HCT116 (cell line): ENCODE measurements around the gene SEMA3B. TPM values are rescaled to one million over a fixed set of nuclear protein-coding genes. Genes with fewer than 3 reads are reported as not detected.
A peak's percentile ranks its signal among the peaks of the same experiment; 100 is the strongest.

Source experiments
- ATAC-seq: fragments of 200-7000 bp; cut with Tn5 transposase; 2 replicates; pipeline ENCODE4 v1.9.1; 2020; ENCODE audit warnings: mild to moderate bottlenecking, moderate library complexity
- BruUV-seq: library from RNA; stranded (reverse); fragments of 400-500 nt; replicated peaks from 2 replicates; lab custom pipeline; 2021; lab: Mats Ljungman, UMichigan
- CTCF ChIA-PET: fragments of 300-600 bp; sonication (Branson Sonifier 250); formaldehyde crosslinking; loops from one replicate; lab custom pipeline; 2021; ENCODE audit warnings: antibody characterized with exemption; lab: Charles Lee
- POLR2A ChIA-PET: fragments of 300-600, 350-600 bp; sonication (Branson Sonifier 250); formaldehyde crosslinking; loops from one replicate; lab custom pipeline; 2021; ENCODE audit warnings: antibody characterized with exemption; lab: Charles Lee
- RAD21 ChIA-PET, 2 experiments: fragments of 300-600 bp; sonication (Branson Sonifier 250); formaldehyde crosslinking; loops; one replicate each; lab custom pipeline; 2023; ENCODE audit warnings: low total read pairs in 2 of 2; ENCODE audit not compliant: uncharacterized antibody in 2 of 2, unreplicated experiment in 2 of 2, low non-redundant PET in 1 of 2; lab: Charles Lee
- DNase-seq: peaks from one replicate; pipeline ENCODE4 v3.0.0-alpha.2; 2010; ENCODE audit warnings: low read depth, low spot score
- H2AFZ ChIP-seq: fragments of 200-600 bp; shearing (Covaris generic), sonication (generic); 2 replicates; pipeline ENCODE4 v1.6.1; 2017; ENCODE audit warnings: low read depth, mixed run types, mixed read lengths, antibody characterized with exemption, low read length; ENCODE audit not compliant: poor library complexity, severe bottlenecking
- H3K27ac ChIP-seq: 2 replicates; pipeline ENCODE4 v1.5.1; 2012; ENCODE audit warnings: low read depth, low read length
- H3K27me3 ChIP-seq: fragments of 200-600 bp; sonication (generic); 2 replicates; pipeline ENCODE4 v1.6.1; 2016; ENCODE audit warnings: mixed run types, low read length, mixed read lengths; ENCODE audit not compliant: insufficient read depth
- H3K36me3 ChIP-seq, 2 experiments: fragments of 200-500 bp in 1 of 2; fragments of 200-600 bp in 1 of 2; sonication (Bioruptor generic) in 1 of 2; sonication (generic) in 1 of 2; 2 replicates each; pipeline versions ENCODE4 v1.5.1 to v1.6.1; 2014 to 2016; ENCODE audit warnings: low read length in 2 of 2, inconsistent platforms in 1 of 2, mixed read lengths in 1 of 2, mixed run types in 1 of 2; ENCODE audit not compliant: insufficient read depth in 2 of 2, control insufficient read depth in 1 of 2
- H3K4me1 ChIP-seq, 2 experiments: fragments of 200-600 bp in 1 of 2; sonication (generic) in 1 of 2; 2 replicates each; pipeline versions ENCODE4 v1.5.1 to v1.6.1; 2012 to 2017; ENCODE audit warnings: low read length in 2 of 2, inconsistent platforms in 1 of 2, mild to moderate bottlenecking in 1 of 2, mixed read lengths in 1 of 2, mixed run types in 1 of 2, moderate library complexity in 1 of 2; ENCODE audit not compliant: insufficient read depth in 2 of 2, control insufficient read depth in 1 of 2
- H3K4me2 ChIP-seq: fragments of 200-600 bp; sonication (generic); 2 replicates; pipeline ENCODE4 v1.6.1; 2017; ENCODE audit warnings: mixed run types, low read length, mixed read lengths
- H3K4me3 ChIP-seq, 2 experiments: fragments of 200-600 bp in 1 of 2; sonication (generic) in 1 of 2; replicated peaks in 1 of 2; 2 replicates each; pipeline ENCODE4 v1.5.1; 2011 to 2016; ENCODE audit warnings: low read length in 2 of 2, control low read depth in 1 of 2, low read depth in 1 of 2, mild to moderate bottlenecking in 1 of 2, mixed read lengths in 1 of 2, mixed run types in 1 of 2
- H3K79me2 ChIP-seq: fragments of 200-600 bp; sonication (generic); 2 replicates; pipeline ENCODE4 v1.6.1; 2017; ENCODE audit warnings: mild to moderate bottlenecking, mixed run types, low read length, moderate library complexity, mixed read lengths; ENCODE audit not compliant: insufficient read depth
- H3K9ac ChIP-seq: fragments of 200-600 bp; sonication (generic); 2 replicates; pipeline ENCODE4 v1.6.1; 2016; ENCODE audit warnings: low read length, mixed read lengths
- H3K9me2 ChIP-seq: fragments of 200-600 bp; sonication (generic), shearing (Covaris generic); 2 replicates; pipeline ENCODE4 v1.6.1; 2017; ENCODE audit warnings: mixed run types, mild to moderate bottlenecking, moderate library complexity; ENCODE audit not compliant: insufficient read depth
- H3K9me3 ChIP-seq, 2 experiments: fragments of 200-500 bp in 1 of 2; fragments of 200-600 bp in 1 of 2; sonication (Bioruptor generic) in 1 of 2; sonication (generic) in 1 of 2; 2 replicates each; pipeline ENCODE4 v1.6.1; 2014 to 2017; ENCODE audit warnings: low read length in 2 of 2, mixed read lengths in 2 of 2, inconsistent platforms in 1 of 2, low read depth in 1 of 2, mild to moderate bottlenecking in 1 of 2, mixed run types in 1 of 2, moderate library complexity in 1 of 2; ENCODE audit not compliant: control insufficient read depth in 1 of 2, insufficient read depth in 1 of 2
- H4K20me1 ChIP-seq: fragments of 200-600 bp; sonication (generic), shearing (Covaris generic); 2 replicates; pipeline ENCODE4 v1.6.1; 2017; ENCODE audit warnings: mixed run types, mild to moderate bottlenecking, moderate library complexity; ENCODE audit not compliant: insufficient read depth
- JUND ChIP-seq: IDR thresholded peaks from 2 replicates; pipeline ENCODE4 v1.6.1; 2012
- POLR2A ChIP-seq: IDR thresholded peaks from 2 replicates; pipeline ENCODE4 v1.7.0; 2011; ENCODE audit warnings: borderline replicate concordance; ENCODE audit not compliant: insufficient read depth, insufficient read length; ENCODE audit errors: extremely low read depth
- POLR2AphosphoS5 ChIP-seq: IDR thresholded peaks from 2 replicates; pipeline ENCODE4 v1.6.1; 2011; ENCODE audit warnings: mild to moderate bottlenecking, low read depth, low read length, moderate library complexity
- TCF7L2 ChIP-seq: IDR thresholded peaks from 2 replicates; pipeline ENCODE4 v1.7.0; 2011; ENCODE audit warnings: borderline replicate concordance, inconsistent platforms; ENCODE audit not compliant: insufficient read depth, insufficient read length; ENCODE audit errors: extremely low read depth
- ZFX ChIP-seq: fragments of 450-650 bp; IDR thresholded peaks from 2 replicates; pipeline ENCODE4 v1.6.1; 2017
- intact Hi-C: fragments of 100-400 bp; cut with micrococcal nuclease; formaldehyde crosslinking; loops from 2 replicates; pipeline ENCODE4 v1.10.0; 2022
- total RNA-seq: library from RNA; stranded (reverse); gene quantifications from one replicate; pipeline ENCODE4 v1.2.1, GENCODE V29; 2021; ENCODE audit not compliant: unreplicated experiment
- TF ChIP-seq, protein P1 (sequence below): IDR thresholded peaks from 2 replicates; pipeline ENCODE4 v1.6.1; 2012
- TF ChIP-seq, protein P2 (sequence below), 3 experiments: fragments of 200-600 bp in 1 of 3; sonication (generic) in 1 of 3; IDR thresholded peaks in 2 of 3; conservative IDR thresholded peaks in 1 of 3; 2 replicates each; pipeline ENCODE4 v1.5.1; 2012 to 2017; ENCODE audit warnings: low read depth in 2 of 3, low read length in 2 of 3, antibody characterized with exemption in 1 of 3, borderline replicate concordance in 1 of 3, control low read depth in 1 of 3, mild to moderate bottlenecking in 1 of 3, mixed read lengths in 1 of 3, mixed run types in 1 of 3, moderate library complexity in 1 of 3; ENCODE audit not compliant: insufficient read depth in 1 of 3

SEMA3B gene
- total RNA-seq, 1 experiment from 2014 or later: 46.2 TPM

DNA sequence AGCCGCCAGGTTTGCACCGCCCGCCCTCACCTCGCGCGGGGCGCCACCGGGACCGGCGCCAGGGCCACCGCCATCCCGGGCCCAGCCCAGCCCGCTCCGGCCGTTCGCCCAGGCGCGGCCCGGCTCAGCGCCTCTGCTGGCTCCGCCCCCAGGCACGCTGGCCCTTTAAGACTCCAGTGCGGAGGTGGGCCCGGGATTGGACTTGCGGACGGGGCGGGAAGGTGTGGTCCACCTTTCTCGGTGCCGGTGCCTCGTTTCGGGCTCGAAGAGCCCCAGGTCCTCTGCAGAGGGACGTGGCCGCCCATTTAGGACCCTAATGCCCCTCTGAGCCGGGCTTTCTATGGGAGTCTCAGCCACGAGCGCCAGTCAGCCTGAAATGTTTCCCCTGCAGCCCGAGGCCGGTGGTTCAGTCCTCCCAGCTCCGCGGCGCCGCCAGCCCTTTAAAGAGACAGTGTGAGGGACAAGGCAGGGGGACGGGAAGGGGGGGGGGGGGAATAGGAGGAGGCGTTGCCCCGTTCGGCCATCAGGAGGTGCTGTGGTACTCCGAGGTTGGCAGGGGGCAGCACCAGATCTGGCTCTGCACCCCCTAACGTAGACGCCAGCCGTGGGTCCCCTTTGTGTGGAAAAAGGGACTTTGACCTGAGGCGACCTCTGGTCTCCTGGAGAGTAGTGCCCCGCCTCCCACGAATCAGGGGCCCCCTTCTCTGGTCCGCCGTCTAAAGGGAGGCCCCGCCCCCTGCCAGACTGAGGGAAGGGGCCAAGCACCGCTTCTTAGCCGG is 52.6 kb downstream of the SEMA3B start:
- ATAC-seq (peak; percentile 66), DNase-seq (peak; percentile 84)
- peak overlapping the region; percentile 92 for H3K4me2 ChIP-seq
- peaks cover 48% of the 10 kb centered on the region for H3K79me2 ChIP-seq
- ChIA-PET POLR2A (interaction anchor here (0.6 to 1.9 kb wide), 4 partner anchors 22 to 1108 kb away, joined by 3 to 4 read pairs (median 4); partner anchors contain the start of genes HYAL3, IFRD2 and NAA80), RAD21 (interaction anchor here (0.7 to 1.7 kb wide), 3 partner anchors 22 to 61 kb away, joined by 4 to 5 read pairs (median 4); partner anchors contain the start of genes HYAL3 (in 1 of the 2), IFRD2 (in 1 of the 2) and NAA80 (in 1 of the 2)), CTCF (interaction anchor here (0.6 to 1.4 kb wide), 12 partner anchors 15 to 1291 kb away, joined by 3 to 11 read pairs (median 4); partner anchors contain the start of genes HYAL1, HYAL3, IFRD2 and NAA80)
- no peak overlapping the region for H2AFZ ChIP-seq
- peaks cover 9 to 29% of the 10 kb centered on the region in 2 experiments; a peak in 2 of 4 replicates for H3K36me3 ChIP-seq
- H3K9me3 ChIP-seq: no peaks in the 10 kb centered on the region
- H3K4me3 ChIP-seq: peak overlapping the region; percentile 64 to 92
- H3K27ac ChIP-seq: peak overlapping the region; percentile 93
- intact Hi-C loops: no loop called here
- H3K9ac ChIP-seq: peak overlapping the region; percentile 88
- TF ChIP-seq POLR2A (peak; percentile 79), POLR2AphosphoS5 (peak; percentile 80), JUND (no peak), ZFX (peak; percentile 78), TCF7L2 (peak; percentile 64)
- TF ChIP-seq, protein P1, sequence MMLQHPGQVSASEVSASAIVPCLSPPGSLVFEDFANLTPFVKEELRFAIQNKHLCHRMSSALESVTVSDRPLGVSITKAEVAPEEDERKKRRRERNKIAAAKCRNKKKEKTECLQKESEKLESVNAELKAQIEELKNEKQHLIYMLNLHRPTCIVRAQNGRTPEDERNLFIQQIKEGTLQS: no peak
- TF ChIP-seq, protein P2, sequence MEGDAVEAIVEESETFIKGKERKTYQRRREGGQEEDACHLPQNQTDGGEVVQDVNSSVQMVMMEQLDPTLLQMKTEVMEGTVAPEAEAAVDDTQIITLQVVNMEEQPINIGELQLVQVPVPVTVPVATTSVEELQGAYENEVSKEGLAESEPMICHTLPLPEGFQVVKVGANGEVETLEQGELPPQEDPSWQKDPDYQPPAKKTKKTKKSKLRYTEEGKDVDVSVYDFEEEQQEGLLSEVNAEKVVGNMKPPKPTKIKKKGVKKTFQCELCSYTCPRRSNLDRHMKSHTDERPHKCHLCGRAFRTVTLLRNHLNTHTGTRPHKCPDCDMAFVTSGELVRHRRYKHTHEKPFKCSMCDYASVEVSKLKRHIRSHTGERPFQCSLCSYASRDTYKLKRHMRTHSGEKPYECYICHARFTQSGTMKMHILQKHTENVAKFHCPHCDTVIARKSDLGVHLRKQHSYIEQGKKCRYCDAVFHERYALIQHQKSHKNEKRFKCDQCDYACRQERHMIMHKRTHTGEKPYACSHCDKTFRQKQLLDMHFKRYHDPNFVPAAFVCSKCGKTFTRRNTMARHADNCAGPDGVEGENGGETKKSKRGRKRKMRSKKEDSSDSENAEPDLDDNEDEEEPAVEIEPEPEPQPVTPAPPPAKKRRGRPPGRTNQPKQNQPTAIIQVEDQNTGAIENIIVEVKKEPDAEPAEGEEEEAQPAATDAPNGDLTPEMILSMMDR (IDR thresholded peaks at IDR 0.05 in 2 of 3, conservative IDR thresholded peaks at IDR 0.05 in 1 of 3; ENCODE audit: borderline replicate concordance in 1 of 3, insufficient read depth in 1 of 3, low read depth in 2 of 3, low read length in 2 of 3): peak in 2 of 3 experiments; percentile 70 to 71; a peak in 4 of 6 replicates
- H3K27me3 ChIP-seq: no peaks in the 10 kb centered on the region
- BruUV-seq: no TSS peak
- no peaks in the 10 kb centered on the region for H4K20me1 ChIP-seq
- H3K9me2 ChIP-seq: no peaks in the 10 kb centered on the region
- H3K4me1 ChIP-seq: peaks cover 49 to 76% of the 10 kb centered on the region in 2 experiments
